AG09309 (cell line): ENCODE results near the gene EXOC7.

Experiments
- DNase-seq: peaks from one replicate; pipeline ENCODE4 v3.0.0-alpha.2; 2010; ENCODE audit warnings: low read depth
- H3K4me3 ChIP-seq: 2 replicates; pipeline ENCODE4 v1.5.1; 2011; ENCODE audit warnings: mild to moderate bottlenecking, low read depth, low read length, moderate library complexity; ENCODE audit not compliant: control insufficient read depth
- CTCF ChIP-seq: IDR thresholded peaks from 2 replicates; pipeline ENCODE4 v1.5.1; 2011; ENCODE audit warnings: mild to moderate bottlenecking, low read depth, low read length, inconsistent platforms; ENCODE audit not compliant: insufficient read depth, control insufficient read depth; ENCODE audit errors: missing control alignments

EXOC7 gene

GRCh38 chr17:76077584-76078110 is 25.9 kb downstream of the EXOC7 start:
- DNase-seq: no peak
- TF ChIP-seq CTCF: no peak

GRCh38 chr17:76076765-76077583 is 26.6 kb downstream of the EXOC7 start:
- no peak overlapping the region for H3K4me3 ChIP-seq
- no peak for TF ChIP-seq CTCF
- DNase-seq: no peak

More at GRCh38 chr17:76077584-76078110, 25.9 kb downstream of the EXOC7 start:
- H3K4me3 ChIP-seq: no peak overlapping the region

GRCh38 chr17:76076146-76076764 is 27.3 kb downstream of the EXOC7 start:
- H3K4me3 ChIP-seq: no peak overlapping the region
- TF ChIP-seq CTCF: no peak
- no peak for DNase-seq

- H3K4me3 ChIP-seq: no peak overlapping the region
- TF ChIP-seq CTCF: no peak
- no peak for DNase-seq
Observed at GRCh38 chr17:76075364-76076145, 28.0 kb downstream of the EXOC7 start.

DNA sequence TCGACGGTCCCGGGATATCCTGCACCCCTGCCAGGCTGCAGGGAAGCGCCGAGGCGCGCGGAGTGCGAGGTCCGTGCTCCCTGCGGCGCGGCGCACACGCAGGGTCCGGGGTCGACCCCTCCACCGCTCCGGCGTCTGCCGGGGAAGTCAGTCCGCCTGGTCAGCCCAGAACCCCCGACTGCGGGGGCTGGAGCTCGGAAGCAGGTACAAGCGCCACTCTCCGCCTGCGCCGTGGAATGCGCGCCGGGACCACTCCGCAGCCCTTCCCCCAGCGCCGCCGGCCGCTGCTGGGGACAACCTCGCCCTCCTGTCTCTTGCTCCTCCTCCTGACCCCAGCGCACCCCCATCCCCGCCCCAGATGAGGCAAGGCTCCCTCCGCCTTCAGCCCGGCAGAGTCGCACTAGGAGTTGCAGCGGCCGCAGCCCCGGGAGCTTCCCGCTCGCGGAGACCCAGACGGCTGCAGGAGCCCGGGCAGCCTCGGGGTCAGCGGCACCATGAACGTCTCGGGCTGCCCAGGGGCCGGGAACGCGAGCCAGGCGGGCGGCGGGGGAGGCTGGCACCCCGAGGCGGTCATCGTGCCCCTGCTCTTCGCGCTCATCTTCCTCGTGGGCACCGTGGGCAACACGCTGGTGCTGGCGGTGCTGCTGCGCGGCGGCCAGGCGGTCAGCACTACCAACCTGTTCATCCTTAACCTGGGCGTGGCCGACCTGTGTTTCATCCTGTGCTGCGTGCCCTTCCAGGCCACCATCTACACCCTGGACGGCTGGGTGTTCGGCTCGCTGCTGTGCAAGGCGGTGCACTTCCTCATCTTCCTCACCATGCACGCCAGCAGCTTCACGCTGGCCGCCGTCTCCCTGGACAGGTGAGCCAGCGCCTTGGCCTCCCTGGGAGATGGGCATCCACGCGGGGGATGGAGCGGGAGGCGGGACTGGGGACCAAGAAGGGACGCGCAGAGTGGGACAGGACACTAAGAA is 28.9 kb downstream of the EXOC7 start, which contains the start of gene GALR2:
Gene GALR2 (plus strand): TSS at position 392 of the 974 bp plus-strand sequence. CDS start 103 bp downstream, at position 495.
- DNase-seq: no peak
- H3K4me3 ChIP-seq: no peak within 1 kb of the TSS
- TF ChIP-seq CTCF: no peak
